ENCODE data around the gene NMNAT2. TPM values are rescaled to one million over a fixed set of nuclear protein-coding genes. Genes with fewer than 3 reads are reported as not detected.

Gene NMNAT2
- total and polyA plus RNA-seq, 2 experiments from 2014 or later, result 3.6 to 10.0 TPM

- H3K36me3 Mint-ChIP-seq (ENCODE audit: low read depth), result no peaks in the 10 kb centered on the region
- Histone ChIP-seq H4K20me1 (replicated peaks; ENCODE audit: insufficient read depth) (no peaks in the 10 kb centered on the region), H3K4me2 (no peak overlapping the region), H3K27ac (ENCODE audit: low read depth) (no peak overlapping the region), H3K4me3 (no peak overlapping the region), H3F3A (replicated peaks; ENCODE audit: low read depth) (no peaks in the 10 kb centered on the region), H3K4me1 (ENCODE audit: insufficient read depth) (peaks cover 10% of the 10 kb centered on the region), H3K9me2 (ENCODE audit: insufficient read depth) (no peaks in the 10 kb centered on the region), H3K27me3 (ENCODE audit: insufficient read depth) (no peaks in the 10 kb centered on the region), H2AFZ (no peak overlapping the region), H3K36me3 (ENCODE audit: insufficient read depth) (no peaks in the 10 kb centered on the region), H3K79me2 (replicated peaks; ENCODE audit: insufficient read depth) (no peaks in the 10 kb centered on the region)
- H3K9me3 Mint-ChIP-seq, result no peaks in the 10 kb centered on the region
- no peak overlapping the region for H3K4me3 Mint-ChIP-seq
- peaks cover 32% of the 10 kb centered on the region for H3K4me1 Mint-ChIP-seq
- TF ChIP-seq ZNF462 (CRISPR knock-in tag; IDR thresholded peaks at IDR 0.05) (no peak), CTCF (conservative IDR thresholded peaks at IDR 0.05; ENCODE audit: low read depth in 2 of 2) (no peak), ETS1 (IDR thresholded peaks at IDR 0.05) (no peak), POLR2AphosphoS5 (IDR thresholded peaks at IDR 0.05; ENCODE audit: low read depth) (no peak), CREB1 (CRISPR knock-in tag; IDR thresholded peaks at IDR 0.05; ENCODE audit: low read depth) (no peak), EZH2phosphoT487 (IDR thresholded peaks at IDR 0.05; ENCODE audit: unreplicated experiment) (no peak), JUNB (IDR thresholded peaks at IDR 0.05; ENCODE audit: unreplicated experiment) (no peak), ZNF331 (CRISPR knock-in tag; IDR thresholded peaks at IDR 0.05; ENCODE audit: low read depth) (no peak), STAT1 (IDR thresholded peaks at IDR 0.05; ENCODE audit: unreplicated experiment) (no peak), EZH2 (IDR thresholded peaks at IDR 0.05; ENCODE audit: low read depth, unreplicated experiment) (no peak), REST (IDR thresholded peaks at IDR 0.05; ENCODE audit: unreplicated experiment) (no peak), ZNF114 (CRISPR knock-in tag; IDR thresholded peaks at IDR 0.05) (no peak), NANOG (IDR thresholded peaks at IDR 0.05; ENCODE audit: borderline replicate concordance) (no peak)
- H3K27ac Mint-ChIP-seq, result no peak overlapping the region
- no peak for ATAC-seq
- DNase-seq (ENCODE audit: low spot score), result no peak
- peaks cover 5% of the 10 kb centered on the region for H3K27me3 Mint-ChIP-seq (ENCODE audit: insufficient read depth, low read depth, poor library complexity)
Observed at GRCh38 chr1:183222909-183223308, 195.3 kb downstream of the NMNAT2 start.
